ENCODE results near the gene INO80B.
A peak's percentile ranks its signal among the peaks of the same experiment; 100 is the strongest.
"Not testable (repeated sequence)": the region's sequence is repeated elsewhere in the genome, so short reads cannot be mapped to it uniquely, and the experiment has no call there.

Gene INO80B

GRCh38 chr2:74447230-74447999, 7.5 kb upstream of the INO80B start:
- no peak for DNase-seq (ENCODE audit: low read depth in 2 of 3, low spot score in 2 of 3)

- no peak for DNase-seq (ENCODE audit: low read depth in 2 of 3, low spot score in 2 of 3)
Measured at GRCh38 chr2:74448771-74449170, 6.1 kb upstream of the INO80B start.

- DNase-seq (ENCODE audit: low read depth in 2 of 3, low spot score in 2 of 3) = no peak
Measured at GRCh38 chr2:74450570-74451190, 4.2 kb upstream of the INO80B start.

GRCh38 chr2:74457129-74457548, 2.3 kb downstream of the INO80B start:
- DNase-seq (ENCODE audit: low read depth in 2 of 3, low spot score in 2 of 3) = no peak

- peak; percentile 65 to 80 (median 68) for DNase-seq (ENCODE audit: low read depth in 2 of 3, low spot score in 2 of 3)
Measured at GRCh38 chr2:74457549-74458131, 2.8 kb downstream of the INO80B start.

GRCh38 chr2:74458132-74458937, 3.4 kb downstream of the INO80B start, which contains the start of gene WBP1:
TSS of gene WBP1 (plus strand) at chr2:74458438. CDS start at chr2:74458603, 165 bp downstream.
- DNase-seq (ENCODE audit: low read depth in 2 of 3, low spot score in 2 of 3) = peak in 2 of 3 experiments; percentile 95

- DNase-seq (ENCODE audit: low read depth in 2 of 3, low spot score in 2 of 3) = no peak
Measured at GRCh38 chr2:74458938-74459363, 4.1 kb downstream of the INO80B start.

GRCh38 chr2:74459503-74460118, 4.7 kb downstream of the INO80B start:
- not testable (repeated sequence) for DNase-seq (ENCODE audit: low read depth in 2 of 3, low spot score in 2 of 3)

GRCh38 chr2:74460187-74460586, 5.3 kb downstream of the INO80B start:
- not testable (repeated sequence) for DNase-seq (ENCODE audit: low read depth in 2 of 3, low spot score in 2 of 3)

GRCh38 chr2:74461187-74462053, 6.5 kb downstream of the INO80B start:
- no peak for DNase-seq (ENCODE audit: low read depth in 2 of 3, low spot score in 2 of 3)

- no peak for DNase-seq (ENCODE audit: low read depth in 2 of 3, low spot score in 2 of 3)
Measured at GRCh38 chr2:74462054-74462785, 7.3 kb downstream of the INO80B start.

- DNase-seq (ENCODE audit: low read depth in 2 of 3, low spot score in 2 of 3) = no peak
Measured at GRCh38 chr2:74462786-74463105, 7.9 kb downstream of the INO80B start.

GRCh38 chr2:74464406-74464805, 9.5 kb downstream of the INO80B start:
- no peak for DNase-seq (ENCODE audit: low read depth in 2 of 3, low spot score in 2 of 3)

GRCh38 chr2:74470742-74471141, 15.9 kb downstream of the INO80B start:
- not testable (repeated sequence) for DNase-seq (ENCODE audit: low read depth in 2 of 3, low spot score in 2 of 3)

- no peak for DNase-seq (ENCODE audit: low read depth in 2 of 3, low spot score in 2 of 3)
Measured at GRCh38 chr2:74471332-74472065, 16.6 kb downstream of the INO80B start.

GRCh38 chr2:74472086-74472944, 17.4 kb downstream of the INO80B start, which contains the start of gene MRPL53:
TSS of gene MRPL53 (minus strand) at chr2:74472680. CDS start at chr2:74472660, 20 bp downstream.
- DNase-seq (ENCODE audit: low read depth in 2 of 3, low spot score in 2 of 3) = peak; percentile 86 to 98 (median 92)

- DNase-seq (ENCODE audit: low read depth in 2 of 3, low spot score in 2 of 3) = no peak
Measured at GRCh38 chr2:74472945-74473258, 18.0 kb downstream of the INO80B start.

- no peak for DNase-seq (ENCODE audit: low read depth in 2 of 3, low spot score in 2 of 3)
Measured at GRCh38 chr2:74474481-74474880, 19.6 kb downstream of the INO80B start.

Data from activated CD8-positive, alpha-beta memory T cell treated with anti-CD3 and anti-CD28 coated beads for 48 hours (primary cell).